GM19397 (cell line): ENCODE results near the gene MYLK2.

Source experiments
- ATAC-seq: cut with Tn5 transposase; IDR thresholded peaks from one replicate; pipeline ENCODE4 v1.9.1; 2021; ENCODE audit warnings: mild to moderate bottlenecking, moderate library complexity; ENCODE audit not compliant: unreplicated experiment

Gene MYLK2

GRCh38 chr20:31869942-31870725, 51.0 kb downstream of the MYLK2 start, which contains the start of the genes DUSP15 and TTLL9:
Gene DUSP15, minus strand, starts transcription at chr20:31870527. Its CDS starts 190 bp downstream, at chr20:31870337.
Gene TTLL9, plus strand, starts transcription at chr20:31870634. Its CDS starts 493 bp downstream, at chr20:31871127.
- ATAC-seq: no peak

GRCh38 chr20:31870726-31871617, 51.8 kb downstream of the MYLK2 start:
- ATAC-seq: no peak

- no peak for ATAC-seq
These were observed 52.4 kb downstream of the MYLK2 start for GRCh38 chr20:31871618-31871954.

- no peak for ATAC-seq
These were observed 53.2 kb downstream of the MYLK2 start for GRCh38 chr20:31872406-31872805.

GRCh38 chr20:31875671-31876070, 56.5 kb downstream of the MYLK2 start:
- no peak for ATAC-seq

GRCh38 chr20:31877684-31878083, 58.5 kb downstream of the MYLK2 start:
- no peak for ATAC-seq

- peak; percentile 69 for ATAC-seq
These were observed 60.2 kb downstream of the MYLK2 start for GRCh38 chr20:31879143-31879987.

- no peak for ATAC-seq
These were observed 62.8 kb downstream of the MYLK2 start for GRCh38 chr20:31881945-31882344.

GRCh38 chr20:31883829-31884228, 64.7 kb downstream of the MYLK2 start:
- ATAC-seq: no peak
